Posterior vena cava (tissue), 2 donors: Measurements from ENCODE around the gene CDK2AP2. TPM values are rescaled to one million over a fixed set of nuclear protein-coding genes. Genes with fewer than 3 reads are reported as not detected.
"Not testable (repeated sequence)": the region's sequence is repeated elsewhere in the genome, so short reads cannot be mapped to it uniquely, and the experiment has no call there.

Source experiments
- DNase-seq: peaks from one replicate; pipeline ENCODE4 v3.0.0-alpha.2; 2020; ENCODE audit warnings: low spot score
- intact Hi-C, 2 donors: fragments of 100-400 bp; cut with DNase I; formaldehyde crosslinking; loops; one replicate each; pipeline versions ENCODE4 v1.14.1 to v1.14.2; 2022 to 2023
- total RNA-seq, 2 donors: library from RNA; stranded (reverse); fragmentation: NEBNext Ultra II Directional; extraction: Animal tissue kit (Norgen Biotek cat#: 25700); gene quantifications; one replicate each; pipeline ENCODE4 v1.2.1, GENCODE V29; 2021
- donor health status: DM: yes; HTN: yes; CAD: no.
- donor health status: DM: yes; HTN: yes; CAD: no.

The CDK2AP2 gene
- total RNA-seq, 2 donors from 2014 or later = 39.7 to 40.0 TPM

DNA sequence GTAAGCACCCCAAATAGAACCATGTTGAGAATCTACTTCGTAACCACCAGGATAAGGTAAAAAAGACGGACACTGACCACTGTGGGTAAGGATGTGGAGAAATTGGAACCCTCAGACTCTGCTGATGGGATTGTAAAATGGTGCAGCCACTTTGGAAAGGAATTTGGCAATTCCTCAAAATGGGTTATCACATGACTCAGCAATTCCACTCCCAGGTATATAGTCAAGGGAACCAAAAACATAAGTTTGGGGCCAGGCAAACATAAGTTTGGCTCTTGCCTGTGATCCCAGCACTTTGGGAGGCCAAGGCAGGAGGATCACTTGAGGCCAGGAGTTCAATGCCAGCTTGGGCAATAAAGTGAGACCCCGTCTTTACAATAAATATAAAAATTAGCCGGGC, 20.4 kb upstream of the CDK2AP2 start:
- intact Hi-C loops = no loop called here
- DNase-seq = no peak

DNA sequence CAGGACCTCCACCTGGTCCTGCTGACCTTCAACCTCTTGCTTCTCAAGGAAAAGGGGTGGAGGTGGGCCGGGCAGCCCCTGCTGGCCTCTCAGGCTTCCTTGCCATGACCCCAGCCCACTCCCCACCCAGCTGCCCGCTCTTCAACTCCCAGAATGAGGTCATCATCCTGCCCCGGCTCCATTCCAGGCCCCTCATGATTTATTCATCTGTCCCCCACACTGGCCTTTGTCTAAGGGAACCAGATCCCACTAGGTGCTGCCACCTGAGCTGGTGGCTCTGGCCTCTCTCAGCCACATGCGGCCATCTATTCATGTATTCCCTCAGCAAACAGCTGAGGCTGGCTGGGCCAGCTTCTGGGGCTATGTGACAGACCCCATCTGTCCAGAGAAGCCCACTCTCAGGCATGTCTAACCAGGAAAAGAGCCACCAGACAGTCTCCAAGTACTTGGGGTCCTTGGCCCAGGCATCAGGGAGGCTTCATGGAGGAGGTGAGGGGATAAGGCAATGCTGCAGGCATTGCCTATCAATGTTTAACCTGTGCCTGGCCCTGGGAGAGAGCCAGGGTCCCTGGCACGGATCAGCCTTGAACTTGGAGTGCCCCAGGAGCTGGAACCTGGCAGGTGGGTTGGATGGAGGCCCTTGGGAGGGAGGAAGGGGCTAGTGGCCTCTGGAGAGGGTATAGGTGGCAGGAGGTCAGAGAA, 17.5 kb upstream of the CDK2AP2 start:
- intact Hi-C loops = no loop called here
- no peak for DNase-seq

DNA sequence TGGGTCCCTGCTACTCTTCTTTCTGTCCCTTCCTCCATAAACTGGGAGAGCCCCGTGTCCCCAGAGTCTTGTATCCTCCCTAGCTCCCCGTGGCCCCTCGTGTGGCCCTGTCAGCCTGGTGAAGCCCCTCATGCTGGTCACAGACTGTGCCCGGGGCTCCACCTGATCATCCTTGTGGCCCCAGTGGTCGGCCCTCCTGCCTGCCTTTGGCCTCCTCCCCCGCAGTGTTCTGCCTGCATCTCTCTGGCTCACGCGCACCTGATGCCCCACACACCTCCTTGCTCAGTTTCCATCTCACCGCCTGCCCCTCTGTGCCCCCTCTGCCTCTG, 16.5 kb upstream of the CDK2AP2 start:
- intact Hi-C loops = no loop called here
- DNase-seq = peak; percentile 51

DNA sequence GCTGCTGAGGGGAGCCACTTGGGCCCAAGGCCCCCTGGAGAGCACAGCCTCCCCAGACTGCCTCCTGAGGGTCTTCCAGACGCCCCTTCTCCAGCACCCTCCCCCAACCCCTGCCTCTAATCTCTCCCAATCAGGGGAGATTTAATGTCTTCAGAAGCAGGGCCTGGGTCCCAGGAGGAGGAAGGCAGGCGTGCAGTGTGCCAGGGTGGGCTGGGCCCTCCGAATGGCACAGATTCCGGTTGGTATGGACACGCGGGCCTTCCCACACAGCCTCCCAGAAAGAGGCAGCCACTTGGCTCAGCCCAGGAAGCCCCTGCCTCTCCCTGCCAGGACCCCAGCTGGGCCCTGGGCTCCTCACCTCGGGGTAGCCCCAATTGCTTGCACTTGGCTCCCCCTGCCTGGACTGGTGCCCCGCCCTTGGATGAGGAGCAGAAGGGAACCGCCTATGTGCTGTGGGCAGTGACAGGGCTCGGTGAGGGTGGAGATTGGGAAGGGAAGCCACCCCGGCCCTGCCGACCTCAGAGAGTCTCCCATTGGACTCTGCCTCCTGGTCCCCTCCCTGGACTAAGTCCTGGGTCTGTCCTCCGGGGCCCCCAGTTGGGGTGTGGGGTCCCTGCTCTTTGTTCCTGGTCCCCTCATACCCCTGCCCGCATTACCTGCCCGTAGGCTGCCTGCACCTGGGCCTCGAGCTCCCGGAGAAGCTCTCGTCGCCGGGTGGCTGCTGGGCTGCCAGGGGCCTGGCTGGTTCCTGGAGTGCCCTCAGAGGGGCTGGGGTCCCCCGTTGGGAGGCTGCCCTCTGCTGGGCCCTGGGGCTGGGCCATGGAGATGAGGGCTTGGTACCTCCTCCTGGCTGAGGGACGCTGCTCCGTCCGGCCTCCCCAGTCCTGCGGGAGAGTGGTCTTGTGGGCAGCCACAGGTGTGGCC, 15.9 kb upstream of the CDK2AP2 start:
- DNase-seq = peak; percentile 69

DNA sequence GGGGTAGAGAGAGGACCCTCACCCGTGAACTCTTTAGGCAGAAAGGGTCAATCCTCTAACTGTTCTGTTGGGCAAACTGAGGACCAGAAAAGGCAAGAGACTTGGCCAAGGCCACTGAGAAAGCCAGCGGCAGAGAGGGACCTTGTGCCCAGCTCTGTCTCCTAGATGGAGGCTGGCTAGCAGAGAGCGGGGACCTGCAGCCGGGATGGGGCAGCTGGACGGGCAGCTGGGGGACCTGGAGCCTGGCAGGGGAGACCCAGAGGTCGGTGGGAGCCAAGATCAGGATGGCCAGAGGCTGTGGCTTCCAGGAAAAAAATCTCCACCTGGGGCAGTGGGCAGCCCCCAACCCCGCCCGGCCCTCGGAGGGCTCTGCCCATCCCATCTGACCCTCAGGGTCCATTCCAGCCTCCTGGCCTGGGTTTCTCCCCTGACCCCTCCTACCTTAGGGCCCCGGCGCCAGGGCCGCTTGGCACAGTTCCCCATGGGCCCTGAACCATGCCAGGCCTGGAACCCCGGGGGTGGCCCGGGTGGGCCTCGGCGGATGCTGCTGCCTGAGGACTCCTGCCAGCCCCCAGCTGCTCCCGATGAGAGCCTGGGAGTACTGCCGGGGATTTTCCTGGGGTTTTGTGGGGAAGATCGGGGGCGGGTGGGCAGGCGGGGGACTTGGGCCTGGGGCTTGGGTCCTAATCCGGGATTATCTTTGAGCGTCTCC, 15.0 kb upstream of the CDK2AP2 start, which contains the start of gene CABP2:
CABP2 (minus strand) TSS at position 603 of the 712 bp plus-strand sequence; CDS start at position 483, 120 bp downstream.
- intact Hi-C loops = no loop called here
- DNase-seq = no peak

More for the DNA sequence above, 15.9 kb upstream of the CDK2AP2 start:
- intact Hi-C loops = no loop called here

DNA sequence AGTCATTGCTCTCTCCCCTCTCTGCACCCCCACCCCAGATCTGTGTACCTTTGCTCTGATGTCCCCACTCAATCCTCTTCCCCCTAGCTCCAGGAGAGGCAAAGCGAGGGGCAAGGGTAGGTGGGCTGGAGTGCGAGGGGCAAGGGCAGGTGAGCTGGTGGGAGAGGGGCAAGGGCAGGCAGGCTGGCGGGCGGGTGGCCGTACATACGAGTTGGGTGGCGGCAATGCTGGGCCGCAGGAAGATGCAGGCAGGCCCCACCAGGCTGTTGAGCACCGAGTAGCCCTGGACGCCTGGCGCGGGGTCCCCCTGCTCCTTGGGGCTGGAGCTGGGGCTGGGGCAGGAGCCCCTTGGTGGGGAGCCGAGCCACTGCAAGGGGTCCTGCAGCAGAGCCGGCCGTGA, 14.4 kb upstream of the CDK2AP2 start:
- DNase-seq = peak; percentile 64
- intact Hi-C loops = no loop called here

DNA sequence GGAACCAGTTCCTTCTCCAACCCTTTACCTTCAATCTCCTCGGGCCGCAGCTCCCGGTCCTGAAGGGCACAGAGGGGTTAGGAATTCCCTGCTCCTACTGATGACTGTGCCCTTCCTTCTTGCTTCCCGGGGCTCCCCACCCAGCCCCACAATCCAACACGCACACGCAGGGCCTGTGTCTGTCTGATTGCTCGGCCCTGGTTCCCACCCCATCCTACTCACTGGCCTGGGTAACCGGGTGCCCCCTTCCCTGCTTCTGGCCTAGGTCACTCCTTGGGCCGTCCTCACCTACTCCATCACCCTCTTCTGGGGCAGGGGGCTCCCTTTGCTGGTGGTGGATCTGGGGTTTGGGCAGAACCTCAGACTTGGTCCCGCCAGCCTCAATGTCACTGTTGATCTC, 14.0 kb upstream of the CDK2AP2 start:
- DNase-seq = no peak
- intact Hi-C loops = no loop called here

DNA sequence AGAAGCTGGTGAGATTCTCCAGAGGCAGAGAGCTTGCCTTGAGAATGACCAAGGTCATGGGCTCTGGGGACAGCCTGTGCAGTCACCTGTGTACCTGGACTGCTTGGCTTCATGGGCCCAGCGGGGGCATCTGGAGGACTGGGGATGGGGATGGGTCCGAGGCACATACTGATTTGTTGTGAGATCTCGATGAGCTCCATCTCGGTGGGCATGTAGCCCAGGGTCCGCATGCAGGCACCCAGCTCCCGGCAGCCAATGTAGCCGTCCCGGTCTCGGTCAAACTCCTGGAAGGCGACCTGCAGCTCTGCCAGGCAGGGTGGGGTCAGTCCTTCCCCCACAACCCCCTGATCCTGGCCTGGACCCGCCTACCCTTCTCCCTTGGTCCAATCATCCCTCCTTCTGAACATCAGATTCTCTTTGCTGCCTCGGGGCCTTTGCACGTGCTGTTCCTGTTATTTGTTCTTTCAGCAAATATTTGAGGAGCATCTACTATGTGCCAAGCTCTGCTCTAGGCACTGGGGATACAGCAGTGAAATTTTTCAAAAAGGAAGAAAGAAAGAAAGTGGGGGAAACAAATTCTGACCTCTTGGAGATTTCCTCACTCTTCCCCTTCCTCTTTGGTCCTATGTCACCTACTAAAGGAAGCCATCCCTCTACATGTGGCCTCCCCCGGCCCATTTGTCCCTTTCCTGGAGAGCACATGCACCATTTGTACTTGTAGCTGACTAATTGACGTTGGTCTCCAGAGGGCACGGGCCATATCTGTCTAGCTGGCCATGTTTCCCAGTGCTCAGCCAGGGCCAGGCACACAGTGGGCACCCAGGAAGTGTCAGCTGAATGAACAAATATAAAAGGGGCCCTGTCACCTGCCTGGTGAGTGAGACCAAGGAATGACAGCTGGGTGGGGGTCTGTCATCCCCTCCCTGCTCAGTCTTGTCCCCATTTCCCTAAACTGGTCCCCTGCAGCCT, 13.2 kb upstream of the CDK2AP2 start:
- intact Hi-C loops = no loop called here
- DNase-seq = peak; percentile 68

DNA sequence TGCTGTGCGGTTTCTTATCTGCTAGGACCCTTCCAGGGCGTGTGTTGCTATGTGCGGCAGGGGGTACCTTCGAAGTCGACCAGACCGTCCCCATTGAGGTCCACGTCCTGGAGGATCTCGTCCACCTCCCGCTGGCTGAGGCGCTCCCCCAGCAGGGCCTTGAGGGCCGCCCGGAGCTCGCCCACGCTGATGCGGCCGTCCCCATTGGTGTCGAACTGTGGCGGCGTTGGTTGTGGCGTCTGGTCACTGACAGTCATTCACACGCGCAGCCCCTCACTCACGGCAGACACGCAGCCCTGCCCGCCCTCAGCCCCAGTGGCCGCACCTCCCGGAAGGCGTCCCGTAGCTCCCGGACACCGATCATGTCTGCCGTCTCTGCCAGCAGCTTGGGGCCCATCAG, 11.8 kb upstream of the CDK2AP2 start:
- DNase-seq = peak; percentile 75
- intact Hi-C loops = no loop called here

DNA sequence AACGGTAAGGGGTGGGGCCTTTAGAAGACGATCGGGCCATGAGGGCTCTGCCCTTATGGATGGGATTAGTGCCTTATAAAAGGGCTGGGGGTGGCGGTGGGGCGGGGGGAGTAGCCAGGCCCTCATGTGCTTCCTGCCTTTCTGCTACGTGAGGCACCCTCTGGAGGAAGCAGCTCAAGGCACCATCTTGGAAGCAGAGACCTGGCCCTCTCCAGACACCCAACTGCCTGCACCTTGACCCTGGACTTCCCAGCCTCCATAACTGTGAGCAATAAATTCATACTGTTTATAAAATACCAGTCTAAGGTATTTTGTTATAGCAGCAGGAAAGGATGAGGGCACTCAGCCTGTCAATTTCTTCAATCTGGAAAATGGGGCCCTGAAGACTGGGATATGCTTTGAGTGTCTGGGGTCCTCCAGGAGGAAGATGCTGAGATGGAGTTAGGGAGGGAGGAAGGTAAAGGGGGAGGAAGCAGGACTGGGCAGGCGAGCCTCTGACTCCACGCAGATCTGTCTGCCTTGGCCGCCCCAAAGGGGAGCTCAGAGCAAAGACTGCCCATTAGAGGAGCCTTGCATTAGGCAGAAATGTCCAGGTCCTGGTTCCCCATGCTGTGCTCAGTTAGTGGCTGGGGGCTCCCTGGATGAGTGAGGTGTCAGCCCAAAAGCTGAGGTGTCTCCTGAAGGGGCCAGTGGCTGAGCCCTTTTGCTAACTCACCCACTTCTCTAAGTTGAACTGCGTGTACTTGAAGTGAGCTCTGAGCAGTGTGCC, 10.0 kb upstream of the CDK2AP2 start:
- intact Hi-C loops = no loop called here
- peak; percentile 64 for DNase-seq

DNA sequence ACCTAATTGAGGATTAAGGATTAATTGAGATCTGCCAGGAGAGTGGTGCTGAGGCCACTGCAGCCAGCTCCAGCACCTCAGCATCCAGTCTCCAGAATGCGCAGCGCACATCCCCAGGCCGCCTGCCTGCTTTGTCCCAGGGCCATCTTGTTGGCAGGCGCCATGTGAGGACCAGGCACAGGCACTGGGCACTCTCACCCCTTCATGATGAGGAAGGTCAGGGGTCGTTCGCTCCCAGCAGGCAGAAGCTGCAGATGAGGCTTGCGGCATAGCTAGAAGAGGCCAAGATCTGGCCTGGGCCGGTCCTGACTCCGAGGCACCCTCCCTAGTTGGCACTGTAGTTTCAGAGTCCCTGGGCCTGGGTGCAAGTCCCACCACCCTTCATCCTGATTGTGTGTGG, 8.8 kb upstream of the CDK2AP2 start:
- intact Hi-C loops = no loop called here
- DNase-seq = peak; percentile 52

DNA sequence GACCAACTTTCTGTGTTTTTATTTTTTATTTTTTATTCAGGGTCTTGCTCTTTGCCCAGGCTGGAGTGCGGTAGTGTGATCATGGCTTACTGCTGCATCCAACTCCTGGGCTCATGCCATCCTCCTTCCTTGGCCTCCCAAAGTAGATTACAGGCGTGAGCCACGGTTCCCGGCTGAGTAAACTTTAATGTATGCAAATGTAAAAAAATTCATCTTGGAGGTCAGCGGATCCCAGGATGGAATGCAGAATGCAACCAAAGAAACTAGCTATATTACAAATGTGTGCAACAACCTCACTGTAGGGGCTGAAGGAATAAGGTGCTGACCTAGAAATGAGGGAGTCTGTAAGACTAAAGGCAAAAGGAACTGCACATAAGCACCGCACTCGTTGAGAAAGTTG, 6.2 kb upstream of the CDK2AP2 start:
- no peak for DNase-seq
- intact Hi-C loops = no loop called here

DNA sequence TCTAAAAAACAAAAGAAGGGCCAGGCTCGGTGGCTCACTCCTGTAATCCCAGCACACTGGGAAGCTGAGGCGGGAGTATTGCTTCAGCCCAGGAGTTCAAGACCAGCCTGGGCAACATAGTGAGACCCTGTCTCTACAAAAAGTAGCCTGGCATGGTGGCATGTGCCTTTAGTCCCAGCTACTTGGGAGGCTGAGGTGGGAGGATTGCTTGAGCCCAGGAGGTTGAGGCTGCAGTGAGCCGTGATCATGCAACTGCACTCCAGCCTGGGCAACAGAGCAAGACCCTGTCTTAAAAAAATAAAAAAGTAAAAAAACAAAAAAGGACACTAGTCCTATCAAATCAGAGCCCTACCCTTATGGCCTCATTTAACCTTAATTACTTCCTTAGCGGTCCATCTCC, 3.6 kb upstream of the CDK2AP2 start:
- intact Hi-C loops, DNase-seq: not testable (repeated sequence)

DNA sequence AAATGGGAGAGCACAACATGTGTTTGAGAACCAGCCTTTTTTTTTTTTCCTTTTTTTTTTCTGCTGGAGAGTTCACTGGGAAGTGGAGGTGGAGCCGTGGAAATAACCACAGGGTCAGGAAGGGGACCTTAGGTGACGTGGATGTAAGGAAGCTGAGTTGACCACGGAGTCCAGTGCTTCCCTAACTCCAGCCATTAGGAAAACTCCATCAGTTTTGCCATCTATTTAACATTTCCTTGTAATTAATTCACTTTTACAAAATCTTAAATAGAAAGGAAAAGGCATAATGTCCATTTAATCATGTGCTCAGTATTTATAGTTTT, 2.0 kb upstream of the CDK2AP2 start:
- no peak for DNase-seq
- intact Hi-C loops = no loop called here

DNA sequence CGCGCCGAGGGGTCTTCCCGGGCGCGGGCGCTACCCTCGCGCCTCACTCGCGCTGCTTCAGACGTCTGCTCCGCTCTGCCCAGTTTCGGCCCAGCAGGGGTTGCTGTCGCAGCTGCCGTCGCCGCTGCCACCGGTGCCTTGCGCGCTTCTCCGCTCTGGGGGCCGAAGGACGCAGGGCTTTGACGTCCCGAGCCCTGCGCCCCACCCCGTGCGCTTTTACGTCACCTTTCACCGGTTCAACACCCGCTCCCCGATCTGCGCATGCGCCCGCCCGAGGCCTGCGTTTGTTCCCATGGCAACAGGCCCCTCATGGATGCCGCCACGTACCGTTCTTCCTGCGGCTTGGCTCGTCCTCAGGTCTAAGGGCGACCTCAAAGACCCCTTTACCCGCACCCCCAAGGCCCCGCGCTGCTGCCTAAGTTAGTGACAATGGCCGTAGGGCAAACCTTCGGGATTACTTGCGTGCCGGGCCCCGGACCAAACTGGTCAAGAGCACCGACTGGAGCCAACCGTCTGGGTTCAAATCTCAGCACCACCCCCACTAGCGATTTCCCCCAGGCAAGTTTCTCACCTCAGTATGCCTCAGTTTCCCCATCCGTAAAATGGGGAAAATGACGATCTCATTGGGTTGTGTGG, 642 bp upstream of the CDK2AP2 start:
- intact Hi-C loops = loop anchor here in 1 of 2 donors (10.0 kb wide), 1 partner anchor 104 kb away; the partner anchor contains the start of genes PPP1CA and TBC1D10C
- peak; percentile 100 for DNase-seq

DNA sequence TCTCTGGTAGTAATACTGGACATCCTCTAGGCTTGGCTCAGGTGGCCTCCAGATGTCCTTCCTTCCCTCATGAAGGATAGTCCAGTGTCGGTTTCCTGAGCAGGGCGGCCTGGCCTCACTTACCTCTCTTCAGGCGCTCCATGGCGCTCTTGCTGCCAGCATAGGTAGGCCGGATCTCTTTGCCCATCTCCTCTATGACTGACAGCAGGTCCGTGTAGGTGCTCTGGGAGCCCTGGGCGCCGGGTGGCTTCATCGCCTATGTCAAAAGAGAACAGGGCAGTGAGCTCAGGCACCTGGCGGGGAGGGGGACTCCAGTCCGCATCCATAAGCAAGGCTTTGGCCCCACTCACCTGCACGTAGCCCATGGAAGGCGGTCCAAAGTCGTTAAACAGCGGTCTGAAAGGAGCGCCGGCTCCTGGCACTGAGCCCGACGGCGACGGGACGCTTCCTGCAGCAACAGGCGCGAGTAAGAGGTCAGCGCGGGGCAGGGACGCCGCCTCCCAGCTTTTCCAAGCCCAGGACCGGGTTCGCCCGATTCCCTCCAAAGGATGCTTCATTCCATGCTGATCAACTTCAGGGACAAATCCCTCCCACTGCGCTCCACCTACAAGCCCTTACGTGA, 609 bp downstream of the CDK2AP2 start:
- peak; percentile 81 for DNase-seq
- intact Hi-C loops = loop anchor here in 1 of 2 donors (10.0 kb wide), 1 partner anchor 103 kb away; the partner anchor contains the start of genes PPP1CA and TBC1D10C

DNA sequence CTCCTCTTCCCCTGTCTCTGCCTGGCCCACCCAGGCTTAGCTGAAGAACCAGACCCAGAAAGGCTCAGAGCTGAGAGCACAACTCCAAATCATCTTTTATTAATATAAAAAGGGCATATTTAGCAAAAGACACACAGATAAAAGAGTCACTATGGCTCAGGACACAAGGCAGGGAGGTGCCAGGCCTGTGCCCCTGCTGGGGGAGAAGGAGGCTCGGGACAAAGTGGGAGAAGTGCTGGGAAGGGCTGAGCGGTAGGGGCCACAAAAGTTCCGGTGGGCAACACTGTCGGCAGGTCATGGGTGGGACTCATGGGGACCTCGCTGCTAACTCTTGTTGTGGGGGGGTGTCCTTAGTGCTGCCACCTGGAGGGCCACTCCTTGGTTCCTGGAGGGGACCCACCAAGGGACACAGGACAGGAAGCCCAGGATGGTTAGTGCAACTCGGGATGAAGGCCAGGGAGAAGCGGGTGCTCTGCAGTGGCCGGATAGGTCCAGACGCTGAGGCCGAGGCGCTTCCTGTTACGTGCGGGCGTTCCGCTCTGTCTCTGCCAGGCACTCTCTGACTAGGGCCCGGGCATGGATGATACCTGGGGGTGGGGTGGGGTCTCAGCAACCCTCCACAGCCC, 1.4 kb downstream of the CDK2AP2 start:
- intact Hi-C loops = loop anchor here in 1 of 2 donors (10.0 kb wide), 1 partner anchor 102 kb away; the partner anchor contains the start of genes PPP1CA and TBC1D10C
- DNase-seq = no peak
